Liver (tissue), 3 donors: ENCODE measurements around the gene HOOK2.
A peak's percentile ranks its signal among the peaks of the same experiment; 100 is the strongest.

Experiments
- CTCF ChIP-seq: fragments of 150-350 bp; IDR thresholded peaks from 2 replicates; pipeline ENCODE4 v1.5.1; 2017; ENCODE audit warnings: improper control_type of control experiment, low read depth, low read length; ENCODE audit not compliant: missing input control
- EGR1 ChIP-seq, 2 donors: IDR thresholded peaks; 2 replicates each; pipeline ENCODE4 v1.6.1; 2016 to 2018; ENCODE audit warnings: antibody characterized with exemption in 2 of 2, low read depth in 2 of 2
- FOXA1 ChIP-seq: IDR thresholded peaks from 2 replicates; pipeline ENCODE4 v1.6.1; 2016; ENCODE audit warnings: antibody characterized with exemption
- FOXA2 ChIP-seq: IDR thresholded peaks from 2 replicates; pipeline ENCODE4 v1.6.1; 2016; ENCODE audit warnings: antibody characterized with exemption
- GABPA ChIP-seq, 2 donors: IDR thresholded peaks in 1 of 2; conservative IDR thresholded peaks in 1 of 2; 2 replicates each; pipeline ENCODE4 v1.6.1; 2016; ENCODE audit warnings: antibody characterized with exemption in 2 of 2, mild to moderate bottlenecking in 1 of 2, moderate library complexity in 1 of 2
- HNF4G ChIP-seq: IDR thresholded peaks from 2 replicates; pipeline ENCODE4 v1.6.1; 2016; ENCODE audit warnings: antibody characterized with exemption
- RAD21 ChIP-seq, 2 donors: IDR thresholded peaks; 2 replicates each; pipeline ENCODE4 v1.6.1; 2016; ENCODE audit warnings: antibody characterized with exemption in 2 of 2, mild to moderate bottlenecking in 2 of 2
- REST ChIP-seq: IDR thresholded peaks from 2 replicates; pipeline ENCODE4 v1.6.1; 2016; ENCODE audit warnings: antibody characterized with exemption, mild to moderate bottlenecking
- RXRA ChIP-seq, 2 donors: IDR thresholded peaks; 2 replicates each; pipeline ENCODE4 v1.6.1; 2017 to 2018; ENCODE audit warnings: antibody characterized with exemption in 2 of 2, mild to moderate bottlenecking in 1 of 2
- TAF1 ChIP-seq: conservative IDR thresholded peaks from 2 replicates; pipeline ENCODE4 v1.6.1; 2016; ENCODE audit warnings: antibody characterized with exemption, mild to moderate bottlenecking
- donor health status: healthy.
- donor health status: healthy.

- TF ChIP-seq CTCF (peak; percentile 98), REST (no peak), RXRA (IDR thresholded peaks at IDR 0.05) (peak in 1 of 2 donors; percentile 45), FOXA2 (no peak), GABPA (IDR thresholded peaks at IDR 0.05 in 1 of 2, conservative IDR thresholded peaks at IDR 0.05 in 1 of 2) (no peak), EGR1 (IDR thresholded peaks at IDR 0.05; ENCODE audit: low read depth in 2 of 2) (no peak), TAF1 (no peak), RAD21 (IDR thresholded peaks at IDR 0.05) (peak; percentile 99), HNF4G (no peak), FOXA1 (no peak)
These were observed 21.1 kb upstream of the HOOK2 start for GRCh38 chr19:12796146-12797071.
